Stimulated activated CD4-positive, alpha-beta T cell treated with anti-CD3 and anti-CD28 coated beads, TNF-alpha, amount 100 ng/mL, for 4 hours (primary cell): ENCODE data around the gene HTD2.
"Not testable (repeated sequence)": the region's sequence is repeated elsewhere in the genome, so short reads cannot be mapped to it uniquely, and the experiment has no call there.

Source experiments
- DNase-seq, 3 experiments: peaks; one replicate each; pipeline ENCODE4 v3.0.0-alpha.2; 2020; ENCODE audit warnings: low read depth in 3 of 3

The HTD2 gene

DNA sequence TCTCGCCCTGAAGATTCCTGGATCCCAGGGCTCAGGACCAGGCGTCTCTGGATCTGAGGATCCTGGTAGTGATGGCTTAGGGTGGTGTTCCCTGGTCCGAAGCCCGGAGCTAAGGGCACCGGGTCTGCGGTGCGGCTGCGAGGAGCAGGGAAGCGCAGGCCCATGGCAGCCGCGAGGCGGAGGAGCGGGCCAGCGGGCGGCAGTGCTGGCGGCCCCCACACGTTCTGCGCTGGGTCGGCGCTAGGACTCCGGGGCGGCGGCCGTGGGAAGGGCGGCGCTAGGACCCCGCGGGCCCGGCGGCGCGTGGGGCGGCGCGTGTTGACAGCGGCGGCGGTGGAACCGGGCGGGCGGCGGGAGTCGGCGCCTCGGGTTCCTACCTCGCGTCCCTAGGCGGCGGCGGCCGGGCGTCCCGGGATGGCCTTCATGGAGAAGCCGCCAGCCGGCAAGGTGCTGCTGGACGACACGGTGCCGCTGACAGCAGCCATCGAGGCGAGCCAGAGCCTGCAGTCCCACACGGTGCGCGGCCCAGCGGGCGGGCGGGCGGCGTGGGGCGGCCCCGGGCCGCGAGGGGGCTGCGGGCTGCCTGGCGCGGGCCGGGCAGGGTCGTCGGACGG is 26.4 kb downstream of the HTD2 start, which contains the start of gene PXK:
PXK (plus strand) TSS at position 318 of the 614 bp plus-strand sequence; CDS start at position 415, 97 bp downstream.
- peak; percentile 58 to 70 (median 62) for DNase-seq

DNA sequence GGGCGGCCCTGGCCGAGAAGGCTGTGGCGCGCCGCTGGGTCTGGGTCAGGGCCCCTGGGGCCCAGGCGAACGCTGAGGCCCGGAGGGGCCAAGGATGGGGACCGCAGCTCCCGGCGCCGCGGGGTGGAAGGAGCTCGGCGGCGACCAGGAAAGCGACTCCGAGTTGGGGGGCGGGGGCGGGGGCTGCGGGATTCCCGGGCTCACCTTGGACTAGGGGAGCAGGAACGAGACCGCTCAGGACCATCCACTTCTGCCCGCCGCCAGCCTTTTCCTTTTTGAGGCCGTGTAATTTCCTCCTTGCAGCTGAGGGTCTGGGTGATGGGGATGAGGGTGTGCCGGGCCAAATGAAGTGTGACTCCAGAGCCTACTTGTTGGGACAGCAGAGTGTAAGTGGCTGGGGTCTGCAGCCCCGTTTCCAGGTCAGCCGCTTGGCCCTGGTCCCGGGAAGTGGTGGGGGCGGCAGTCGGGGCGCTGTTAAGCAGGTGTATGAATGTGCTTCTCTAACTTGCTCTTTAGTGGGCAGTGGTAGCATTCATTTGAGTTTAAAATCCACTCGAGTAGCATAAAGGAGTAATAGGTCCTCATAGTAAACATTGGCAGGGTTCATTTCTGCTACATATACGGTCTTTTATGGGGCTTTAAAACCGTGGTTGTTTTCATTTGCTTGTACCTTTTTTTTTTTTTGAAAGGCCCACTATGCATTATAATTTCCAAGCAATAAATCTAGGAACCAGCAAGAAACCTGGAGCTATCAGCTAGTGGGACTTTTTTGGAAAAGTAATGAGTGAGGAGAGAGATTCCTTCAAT is 27.1 kb downstream of the HTD2 start:
- peak in 1 of 3 experiments; percentile 18 for DNase-seq

DNA sequence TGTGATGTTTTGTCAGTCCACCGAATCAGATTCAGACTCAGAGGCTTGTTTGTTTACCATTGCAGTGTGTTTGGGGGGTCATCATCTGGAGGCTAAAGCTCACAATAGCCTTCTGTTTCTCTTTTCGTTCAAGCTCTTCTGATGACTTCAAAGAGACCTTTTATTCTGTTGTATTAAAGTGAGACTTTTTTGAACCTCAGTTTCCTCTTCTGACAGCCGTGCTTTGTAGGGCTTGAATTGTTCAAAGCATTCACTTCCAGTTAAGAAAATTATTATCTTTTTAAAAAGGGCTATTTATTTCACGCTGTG is 27.6 kb downstream of the HTD2 start:
- no peak for DNase-seq

- DNase-seq: no peak
These were observed 28.2 kb downstream of the HTD2 start for GRCh38 chr3:58334506-58334884.

GRCh38 chr3:58335652-58335947 is 29.3 kb downstream of the HTD2 start:
- no peak for DNase-seq

GRCh38 chr3:58336135-58336882 is 30.0 kb downstream of the HTD2 start:
- DNase-seq: no peak

DNA sequence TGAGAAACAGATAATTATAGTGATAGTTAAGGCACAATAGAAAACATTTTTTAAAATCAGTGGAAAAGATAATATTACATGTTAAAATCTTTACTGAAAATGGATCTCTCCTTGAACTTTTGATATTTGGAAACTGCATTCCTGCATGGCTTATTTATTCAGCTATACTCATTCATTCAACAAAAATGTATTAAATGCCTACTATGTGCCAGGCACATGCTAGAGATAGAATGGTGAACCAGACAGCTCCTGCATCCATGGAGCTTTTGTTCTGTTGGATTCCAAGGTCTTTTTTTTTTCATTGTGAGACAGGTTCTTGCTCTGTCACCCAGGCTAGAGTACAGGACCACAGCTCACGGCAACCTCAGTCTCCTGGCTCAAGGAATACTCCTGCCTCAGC is 30.9 kb downstream of the HTD2 start:
- no peak for DNase-seq

GRCh38 chr3:58339146-58339545 is 32.8 kb downstream of the HTD2 start:
- not testable (repeated sequence) for DNase-seq

DNA sequence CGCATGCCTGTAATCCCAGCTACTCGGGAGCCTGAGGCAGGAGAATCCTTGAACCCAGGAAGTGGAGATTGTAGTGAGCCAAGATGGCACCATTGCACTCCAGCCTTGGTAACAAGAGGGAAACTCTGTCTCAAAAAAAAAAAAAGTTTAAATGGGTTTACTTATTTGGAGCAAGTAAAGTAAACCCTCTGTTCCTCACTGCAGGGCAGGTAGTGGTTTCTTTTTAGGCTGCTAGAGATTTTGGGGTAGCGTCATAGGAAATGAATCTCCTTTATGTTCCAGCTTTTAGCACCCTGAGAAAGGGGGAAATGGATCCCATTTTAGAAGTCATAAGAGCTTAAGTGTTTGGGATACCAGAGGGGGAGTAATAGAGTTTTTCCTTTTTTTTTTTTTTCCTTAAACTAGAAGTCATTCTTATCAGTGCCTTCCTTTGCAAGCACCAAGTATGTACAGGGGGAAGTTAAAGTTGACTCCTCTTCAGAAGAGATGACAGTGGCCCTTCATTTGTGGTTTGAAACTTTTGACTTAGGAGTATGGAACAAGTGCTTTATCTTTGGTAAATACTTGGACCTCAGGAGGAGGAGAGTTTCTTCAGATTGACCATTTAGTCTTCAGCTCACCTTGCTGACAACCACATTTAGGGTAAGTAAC is 34.4 kb downstream of the HTD2 start:
- no peak for DNase-seq

- DNase-seq: no peak
These were observed 35.1 kb downstream of the HTD2 start for GRCh38 chr3:58341376-58341775.

GRCh38 chr3:58342676-58343075 is 36.4 kb downstream of the HTD2 start:
- no peak for DNase-seq

GRCh38 chr3:58345457-58345856 is 39.1 kb downstream of the HTD2 start:
- no peak for DNase-seq

GRCh38 chr3:58346368-58346767 is 40.0 kb downstream of the HTD2 start:
- no peak for DNase-seq

DNA sequence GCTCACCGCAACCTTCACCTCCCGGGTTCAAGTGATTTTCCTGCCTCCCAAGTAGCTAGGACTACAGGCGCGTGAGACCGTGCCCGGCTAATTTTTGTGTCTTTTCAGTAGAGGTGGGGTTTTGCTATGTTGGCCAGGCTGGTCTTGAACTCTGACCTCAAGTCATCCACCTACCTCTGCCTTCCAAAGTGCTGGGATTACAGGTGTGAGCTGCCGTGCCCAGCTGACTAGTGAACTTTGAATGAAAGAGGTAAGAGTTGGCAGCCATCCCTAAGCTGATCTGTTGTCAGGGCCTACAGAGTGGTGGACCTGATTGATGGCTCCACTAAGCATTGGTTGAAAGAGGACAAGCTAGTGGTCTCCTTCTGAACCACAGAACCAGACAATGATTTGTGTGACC is 41.7 kb downstream of the HTD2 start:
- no peak for DNase-seq

- no peak for DNase-seq
These were observed 43.7 kb downstream of the HTD2 start for GRCh38 chr3:58349792-58350626.

DNA sequence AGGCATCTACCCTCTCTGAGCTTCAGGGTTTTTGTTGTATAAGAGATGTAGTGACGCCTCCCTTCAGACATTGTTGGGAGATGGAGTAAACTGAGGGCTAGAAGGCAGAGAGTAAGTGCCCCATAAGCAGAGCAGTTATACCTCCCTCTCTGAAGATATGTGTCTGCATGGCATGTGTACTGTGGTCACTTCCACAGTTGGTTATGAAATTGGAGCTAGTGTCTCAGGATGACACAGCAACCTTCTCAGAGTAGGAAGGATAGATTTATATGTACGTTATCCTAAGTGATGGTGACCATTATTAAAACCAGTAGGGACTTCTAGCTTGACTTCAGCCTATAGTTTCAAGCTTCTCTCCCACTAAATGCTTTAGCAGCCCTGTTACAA is 44.3 kb downstream of the HTD2 start:
- DNase-seq: no peak

GRCh38 chr3:58351920-58352319 is 45.6 kb downstream of the HTD2 start:
- no peak for DNase-seq

DNA sequence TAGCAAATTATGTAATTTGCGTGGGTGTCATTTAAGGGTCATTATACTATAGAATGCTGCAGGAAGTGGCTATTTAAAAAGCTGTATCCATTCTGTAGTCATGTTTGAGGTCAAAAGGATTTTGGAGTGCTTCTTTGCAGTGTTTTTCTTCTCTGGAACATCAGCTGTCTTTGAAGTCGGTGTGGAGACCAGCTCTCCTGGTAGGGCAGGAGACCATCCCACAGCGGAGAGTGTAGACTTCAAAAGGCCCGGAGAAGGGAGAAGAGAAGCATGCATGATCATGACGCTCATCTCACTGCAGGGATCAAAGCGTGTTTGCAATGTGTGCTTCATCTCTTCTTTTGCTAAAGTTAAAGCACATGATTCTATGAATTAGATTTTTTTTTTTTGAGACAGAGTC is 46.3 kb downstream of the HTD2 start:
- no peak for DNase-seq

- no peak for DNase-seq
These were observed 47.6 kb downstream of the HTD2 start for GRCh38 chr3:58353722-58354553.

- DNase-seq: no peak
These were observed 48.9 kb downstream of the HTD2 start for GRCh38 chr3:58355179-58355578.

DNA sequence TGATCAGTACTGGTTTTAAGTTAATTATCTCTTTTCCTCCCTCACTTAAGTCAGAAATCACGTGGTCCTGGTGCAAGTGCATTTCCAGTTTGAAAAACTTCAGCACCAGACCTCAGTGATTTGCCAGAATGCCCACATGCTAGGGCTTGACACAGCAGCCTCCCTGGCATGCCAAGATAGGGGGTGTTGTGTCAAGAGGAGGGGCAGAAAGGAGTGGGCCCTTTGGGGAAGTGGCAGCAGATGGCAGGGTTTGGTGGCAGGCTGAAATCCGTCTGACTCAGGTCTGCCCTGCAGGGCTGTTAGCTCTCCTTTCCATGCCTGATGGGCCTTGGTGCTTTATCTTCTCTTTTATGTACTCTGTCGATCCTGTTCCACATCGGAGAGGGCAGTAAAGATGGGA is 49.7 kb downstream of the HTD2 start:
- DNase-seq: no peak
